ENCODE measurements around the gene LUM.

LUM gene

DNA sequence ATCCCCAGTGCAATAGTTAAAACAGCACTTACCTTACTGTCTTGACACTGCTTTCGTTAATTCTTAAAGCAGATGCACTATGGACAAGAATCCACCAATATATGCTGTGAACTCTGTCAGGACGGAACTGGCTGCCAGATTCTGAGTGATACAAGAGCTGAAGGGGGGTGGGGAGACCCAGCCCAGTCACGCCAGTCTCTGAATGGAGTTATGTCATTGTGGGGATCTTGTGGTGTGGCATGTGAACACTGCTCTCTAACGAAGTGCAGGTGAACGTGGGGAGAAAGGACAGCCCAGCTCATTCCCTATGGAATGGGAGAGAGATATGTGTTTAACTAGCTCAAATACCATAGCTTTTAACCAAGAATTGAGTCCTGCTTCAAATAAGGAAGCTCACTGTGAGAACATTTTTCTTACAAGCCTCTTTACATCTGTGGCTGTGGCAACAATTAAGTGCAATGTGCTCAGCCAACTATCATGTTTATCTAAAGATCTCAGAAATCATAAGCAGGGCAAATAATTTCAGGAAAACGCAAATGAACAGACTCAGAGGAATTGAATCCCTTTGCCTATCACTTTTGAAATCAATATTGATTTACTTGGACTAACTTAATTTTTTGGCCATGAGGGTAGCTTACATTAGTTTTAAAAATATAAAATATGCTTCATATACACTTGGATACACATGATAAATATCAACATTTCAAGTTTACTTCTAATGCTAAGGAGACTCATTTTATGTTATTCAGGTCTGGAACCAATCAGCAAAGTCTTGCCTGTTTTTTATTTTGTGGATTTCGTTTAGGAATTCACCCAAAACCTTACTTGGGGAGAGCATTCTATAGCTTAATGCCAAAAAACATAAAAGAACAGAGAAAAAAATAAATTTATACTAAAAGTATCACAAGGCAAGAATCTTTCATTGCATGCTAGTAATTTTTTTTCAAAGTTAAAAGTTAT, at the start of gene LUM:
Gene LUM (minus strand): TSS at position 129 of the 960 bp plus-strand sequence. CDS start 2,515 bp downstream, outside the sequence.
- DNase-seq (ENCODE audit: low spot score) = peak; percentile 17

DNA sequence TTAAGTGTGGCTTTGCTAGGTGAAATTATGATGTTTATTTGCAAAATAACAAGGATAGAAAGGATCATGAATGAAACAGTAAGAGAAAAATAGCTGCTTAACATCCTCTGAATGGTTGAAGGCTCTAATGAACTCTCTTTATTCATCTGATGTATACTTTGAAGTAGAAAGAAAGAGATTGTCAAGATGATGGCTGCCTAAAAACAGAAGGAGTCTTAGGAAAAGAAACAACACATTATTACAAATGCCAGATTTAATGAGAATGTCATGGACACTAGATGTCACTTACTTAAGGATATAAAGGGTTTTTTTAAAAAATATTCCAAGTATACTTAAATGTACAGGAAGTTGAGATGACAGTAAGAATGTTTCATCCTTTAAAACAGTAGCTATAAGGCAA, 49.7 kb upstream of the LUM start:
- DNase-seq (ENCODE audit: low spot score) = no peak

- no peak for DNase-seq (ENCODE audit: low spot score)
These were observed 44.7 kb upstream of the LUM start for GRCh38 chr12:91155990-91156389.

DNA sequence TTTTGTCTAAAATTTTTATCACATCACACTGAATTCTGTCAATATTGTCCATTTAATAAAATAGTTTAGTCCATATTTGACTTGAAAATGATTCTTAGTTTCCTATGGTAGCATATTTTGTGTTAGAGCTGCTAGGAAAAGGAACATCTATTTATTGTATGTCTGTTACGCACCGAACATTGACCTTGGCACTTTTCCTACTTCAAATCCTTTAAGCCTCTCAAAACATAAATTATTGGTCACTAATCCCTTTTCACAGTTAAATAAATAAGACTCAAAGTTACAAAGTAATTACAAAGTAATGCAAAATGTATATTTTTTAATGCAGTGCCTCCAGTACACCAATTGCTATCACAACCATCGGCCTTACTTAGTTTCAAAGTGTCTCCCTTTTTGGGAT, 42.8 kb upstream of the LUM start:
- no peak for DNase-seq (ENCODE audit: low spot score)

- DNase-seq (ENCODE audit: low spot score) = no peak
These were observed 32.8 kb upstream of the LUM start for GRCh38 chr12:91144053-91144452.

DNA sequence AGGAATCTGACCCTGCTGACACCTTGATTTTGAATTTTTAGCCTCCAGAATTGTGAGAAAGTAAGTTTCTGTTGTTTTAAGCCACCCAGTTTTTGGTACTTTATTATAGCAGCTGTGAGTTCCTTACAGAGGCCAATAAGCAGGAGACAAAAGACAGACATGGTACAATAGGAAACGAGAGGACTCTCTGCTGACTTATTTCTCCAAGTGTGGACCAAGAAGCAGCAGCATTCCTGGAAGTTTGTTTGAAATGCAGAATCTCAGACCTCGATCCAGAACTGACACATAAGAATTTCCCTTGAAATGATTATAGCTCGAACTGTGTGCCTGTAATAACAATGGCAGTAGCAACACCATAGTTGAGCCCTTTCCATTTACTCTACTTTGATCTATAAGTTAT, 31.9 kb upstream of the LUM start:
- DNase-seq (ENCODE audit: low spot score) = no peak

- no peak for DNase-seq (ENCODE audit: low spot score)
These were observed 30.9 kb upstream of the LUM start for GRCh38 chr12:91142221-91142631.

- DNase-seq (ENCODE audit: low spot score) = no peak
These were observed 29.0 kb upstream of the LUM start for GRCh38 chr12:91140026-91140931.

- no peak for DNase-seq (ENCODE audit: low spot score)
These were observed 28.0 kb upstream of the LUM start for GRCh38 chr12:91139286-91139685.

GRCh38 chr12:91138337-91138920, 27.1 kb upstream of the LUM start:
- no peak for DNase-seq (ENCODE audit: low spot score)

- no peak for DNase-seq (ENCODE audit: low spot score)
These were observed 22.6 kb upstream of the LUM start for GRCh38 chr12:91133871-91134270.

DNA sequence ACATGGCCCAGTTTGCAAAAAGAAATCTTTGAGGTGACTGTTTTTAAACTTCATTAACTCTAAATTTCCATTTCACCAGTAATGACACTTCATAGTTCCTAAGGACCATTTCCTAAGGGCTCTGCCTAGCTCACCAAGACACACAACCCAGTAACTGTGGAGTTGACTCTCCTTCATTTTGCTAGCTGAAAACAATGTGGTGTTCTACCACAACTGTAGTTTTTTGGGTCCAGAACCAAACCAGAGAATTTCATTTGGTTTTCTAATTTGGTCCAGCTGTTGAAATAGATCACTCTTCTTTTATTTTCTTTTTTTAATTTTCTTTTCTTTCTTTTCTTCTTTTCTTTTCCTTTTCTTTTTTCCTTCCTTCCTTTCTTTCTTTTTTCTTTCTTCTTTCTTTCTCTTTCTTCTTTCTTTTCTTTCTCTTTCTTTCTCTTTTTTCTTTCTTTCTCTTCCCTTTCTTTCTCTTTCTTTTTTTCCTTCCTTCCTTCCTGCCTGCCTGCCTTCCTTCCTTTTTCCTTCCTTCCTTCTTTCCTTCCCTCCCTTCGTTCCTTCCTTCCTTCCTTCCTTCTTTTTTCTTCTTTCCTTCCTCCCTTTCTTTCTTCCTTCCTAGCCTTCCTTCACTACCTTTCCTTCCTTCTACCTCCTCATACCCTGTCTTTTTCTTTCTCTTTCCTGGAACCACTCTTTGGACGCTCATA, 18.5 kb upstream of the LUM start:
- DNase-seq (ENCODE audit: low spot score) = no peak

- no peak for DNase-seq (ENCODE audit: low spot score)
These were observed 16.5 kb upstream of the LUM start for GRCh38 chr12:91127751-91128150.

GRCh38 chr12:91127306-91127705, 16.0 kb upstream of the LUM start:
- no peak for DNase-seq (ENCODE audit: low spot score)

DNA sequence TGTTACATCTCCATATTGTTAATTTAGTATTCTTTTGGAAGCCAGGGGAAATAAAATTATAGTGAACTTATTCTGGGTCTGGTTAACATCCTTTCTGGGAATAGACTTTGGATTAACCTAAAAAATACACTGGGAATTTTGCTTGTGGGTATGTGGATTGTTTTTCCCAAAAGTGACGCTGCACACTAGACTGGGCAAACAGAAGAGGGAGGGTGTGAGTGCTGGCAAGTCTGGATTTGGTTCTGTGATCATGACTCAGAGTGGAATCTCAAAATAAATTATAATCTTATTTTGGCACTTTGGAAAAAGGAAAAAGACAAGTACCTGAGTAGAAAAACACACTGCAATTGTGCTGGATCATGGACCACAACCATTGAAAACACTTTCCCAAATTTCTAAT, 15.2 kb upstream of the LUM start:
- DNase-seq (ENCODE audit: low spot score) = no peak

DNA sequence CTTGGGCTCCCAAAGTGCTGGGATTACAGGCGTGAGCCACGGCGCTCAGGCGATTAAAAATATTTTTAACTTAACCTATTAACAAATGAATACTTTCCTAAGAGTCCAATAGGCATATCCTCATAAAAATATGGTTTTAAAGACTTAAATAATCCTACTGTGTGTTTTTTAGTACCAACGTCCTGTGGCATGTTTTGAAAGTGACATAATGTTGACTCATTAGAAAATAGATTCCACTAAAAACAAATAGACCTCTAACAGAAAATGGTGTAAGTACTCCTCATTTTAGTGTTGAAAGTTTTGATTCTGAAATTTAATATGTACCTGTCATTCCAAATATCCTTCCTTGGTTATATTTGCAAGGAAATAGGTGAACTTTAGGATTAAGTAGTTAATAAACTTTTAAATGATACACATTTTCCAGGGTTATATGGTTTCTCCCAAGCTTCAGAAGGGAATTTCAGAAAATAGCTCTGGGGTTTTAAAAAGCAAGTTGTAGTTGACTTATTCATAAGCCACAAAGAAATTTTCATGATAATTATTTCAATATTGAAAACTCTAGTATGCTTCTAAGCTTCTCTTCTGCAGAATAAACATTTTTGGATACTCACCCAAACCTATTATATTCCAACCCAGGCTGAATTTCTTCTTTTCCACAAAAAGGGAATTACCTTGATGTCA, 12.1 kb upstream of the LUM start:
- DNase-seq (ENCODE audit: low spot score) = no peak

DNA sequence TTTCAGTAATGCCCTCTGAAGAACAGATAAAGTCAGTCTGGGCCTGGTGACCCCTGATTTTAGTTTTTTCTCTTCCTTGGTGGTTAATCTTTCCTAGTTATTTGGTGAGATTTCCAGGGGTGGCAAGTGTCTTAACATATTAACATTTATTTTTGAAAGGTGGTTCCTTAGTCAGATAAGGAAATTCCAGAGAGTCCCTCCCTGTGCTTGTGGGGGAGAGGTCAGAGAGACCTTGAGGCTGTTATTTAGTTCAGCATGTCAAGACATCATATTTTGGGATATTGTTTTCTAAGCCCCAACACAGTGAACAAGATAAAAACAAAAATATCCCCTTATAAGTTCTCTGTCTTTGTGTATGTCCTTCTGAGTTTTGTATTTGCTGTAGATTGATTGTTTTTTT, 9.5 kb upstream of the LUM start:
- DNase-seq (ENCODE audit: low spot score) = no peak

GRCh38 chr12:91119089-91119488, 7.8 kb upstream of the LUM start:
- DNase-seq (ENCODE audit: low spot score) = no peak

GRCh38 chr12:91113621-91114020, 2.3 kb upstream of the LUM start:
- no peak for DNase-seq (ENCODE audit: low spot score)

DNA sequence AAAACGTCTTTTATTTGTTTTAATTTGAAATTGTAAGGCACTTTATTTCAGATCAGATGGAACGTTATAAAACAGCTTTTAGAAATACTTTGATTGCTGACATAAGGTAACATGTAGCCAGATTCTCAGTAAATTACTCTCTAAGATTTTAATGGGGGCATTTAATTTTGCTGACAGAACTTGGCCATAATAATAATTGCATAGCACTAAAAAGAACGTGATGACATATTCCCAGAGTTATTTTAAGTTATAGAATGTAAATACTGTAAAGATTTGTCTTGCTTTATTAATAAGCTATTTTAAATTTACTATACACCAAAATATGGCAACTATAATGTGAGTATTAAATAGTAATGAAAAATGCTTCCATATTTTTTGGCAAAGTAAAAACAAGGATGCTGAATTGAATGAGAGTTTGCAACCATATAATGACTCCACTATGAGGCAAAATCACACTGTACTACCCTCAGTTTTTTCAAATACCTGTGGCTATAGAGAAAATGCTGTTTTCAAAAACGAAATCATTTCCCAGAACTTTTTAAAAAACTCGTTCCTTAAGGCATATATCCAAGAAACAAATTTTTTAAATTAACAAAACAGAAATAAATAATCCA, 876 bp downstream of the LUM start:
- DNase-seq (ENCODE audit: low spot score) = no peak
